Calu3 (cell line): Measurements from ENCODE around the gene ARHGEF40. TPM values are rescaled to one million over a fixed set of nuclear protein-coding genes. Genes with fewer than 3 reads are reported as not detected.

ENCODE experiments used
- BruUV-seq: library from RNA; stranded (reverse); fragments of 400-500 nt; replicated peaks from 2 replicates; lab custom pipeline; 2021; lab: Mats Ljungman, UMichigan
- CTCF ChIA-PET: fragments of 300-600 bp; sonication (Branson Sonifier 250); formaldehyde crosslinking; loops from one replicate; lab custom pipeline; 2022; ENCODE audit warnings: antibody characterized with exemption; lab: Charles Lee
- DNase-seq: peaks from one replicate; pipeline ENCODE4 v3.0.0; 2022
- H3K27ac Mint-ChIP-seq: one replicate; pipeline ENCODE4 v1.8.0; 2022; ENCODE audit warnings: mixed read lengths; ENCODE audit not compliant: unreplicated experiment
- H3K27me3 Mint-ChIP-seq: one replicate; pipeline ENCODE4 v1.8.0; 2022; ENCODE audit warnings: mixed read lengths; ENCODE audit not compliant: unreplicated experiment
- H3K36me3 Mint-ChIP-seq: one replicate; pipeline ENCODE4 v1.8.0; 2022; ENCODE audit warnings: mild to moderate bottlenecking, moderate library complexity, mixed read lengths; ENCODE audit not compliant: insufficient read depth, unreplicated experiment
- H3K4me1 Mint-ChIP-seq: one replicate; pipeline ENCODE4 v1.8.0; 2022; ENCODE audit warnings: mild to moderate bottlenecking, low read depth, mixed read lengths; ENCODE audit not compliant: unreplicated experiment
- H3K4me3 Mint-ChIP-seq: one replicate; pipeline ENCODE4 v1.8.0; 2022; ENCODE audit warnings: mild to moderate bottlenecking, low read depth, moderate library complexity, mixed read lengths; ENCODE audit not compliant: unreplicated experiment
- H3K9me3 Mint-ChIP-seq: one replicate; pipeline ENCODE4 v1.8.0; 2022; ENCODE audit warnings: low read depth, mixed read lengths; ENCODE audit not compliant: unreplicated experiment
- intact Hi-C: fragments of 100-400 bp; cut with micrococcal nuclease; formaldehyde crosslinking; loops from one replicate; pipeline ENCODE4 v1.10.0; 2022; ENCODE audit not compliant: unreplicated experiment
- total RNA-seq: library from RNA; stranded (reverse); gene quantifications from 2 replicates; pipeline ENCODE4 v1.2.3, GENCODE V29; 2022
- TF ChIP-seq, protein P1 (sequence below): fragments of 200-600 bp; IDR thresholded peaks from one replicate; pipeline ENCODE4 v1.8.0; 2022; ENCODE audit warnings: antibody characterized with exemption; ENCODE audit not compliant: unreplicated experiment

The ARHGEF40 gene
- total RNA-seq, 1 experiment from 2014 or later = 16.8 TPM

DNA sequence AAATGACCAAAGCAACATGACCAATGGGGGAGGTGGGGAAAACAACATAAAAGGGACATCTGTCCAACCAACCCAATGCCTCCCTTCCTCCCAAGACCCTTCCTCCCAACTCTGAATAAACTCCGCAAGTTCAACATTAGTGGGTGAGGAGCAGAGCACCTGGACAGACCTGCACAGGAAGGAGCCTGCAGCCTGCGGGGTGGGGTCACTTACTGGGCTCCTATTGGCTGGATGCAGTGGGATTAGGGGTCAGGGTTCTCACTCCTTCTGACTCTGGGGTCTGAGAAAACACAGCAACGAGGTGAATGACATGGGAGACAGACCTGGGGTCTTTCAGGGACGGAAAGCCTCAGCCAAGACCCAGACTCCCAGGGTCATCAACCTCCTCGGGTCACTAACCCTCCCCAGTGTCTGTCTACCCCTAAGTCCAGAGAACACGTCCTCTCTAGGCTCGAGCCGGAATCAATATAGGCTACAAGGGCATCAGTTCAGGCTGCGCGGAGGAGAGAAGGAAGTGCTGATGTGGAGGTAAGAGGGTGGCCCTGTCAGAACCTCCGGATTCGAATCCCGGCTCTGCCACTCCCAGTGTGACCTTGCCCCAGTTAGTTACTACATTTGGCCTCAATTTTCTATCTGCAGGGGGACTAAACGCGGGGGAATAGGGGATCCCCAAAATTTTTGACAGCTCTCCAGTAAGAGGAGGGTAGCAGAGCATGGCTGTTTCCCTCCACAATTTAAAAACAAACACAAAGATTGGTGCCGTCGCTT lies 46.1 kb upstream of the ARHGEF40 start:
- BruUV-seq = no TSS peak
- Mint-ChIP-seq H3K27ac (no peak overlapping the region), H3K9me3 (no peaks in the 10 kb centered on the region), H3K4me1 (peaks cover 8% of the 10 kb centered on the region), H3K27me3 (peaks cover 28% of the 10 kb centered on the region), H3K4me3 (peak overlapping the region; percentile 63), H3K36me3 (peaks cover 8% of the 10 kb centered on the region)
- CTCF ChIA-PET = interaction anchor here (0.6 to 1.3 kb wide), 5 partner anchors 9 to 340 kb away, joined by 3 to 6 read pairs (median 4); no protein-coding TSS in a partner anchor
- TF ChIP-seq, protein P1, sequence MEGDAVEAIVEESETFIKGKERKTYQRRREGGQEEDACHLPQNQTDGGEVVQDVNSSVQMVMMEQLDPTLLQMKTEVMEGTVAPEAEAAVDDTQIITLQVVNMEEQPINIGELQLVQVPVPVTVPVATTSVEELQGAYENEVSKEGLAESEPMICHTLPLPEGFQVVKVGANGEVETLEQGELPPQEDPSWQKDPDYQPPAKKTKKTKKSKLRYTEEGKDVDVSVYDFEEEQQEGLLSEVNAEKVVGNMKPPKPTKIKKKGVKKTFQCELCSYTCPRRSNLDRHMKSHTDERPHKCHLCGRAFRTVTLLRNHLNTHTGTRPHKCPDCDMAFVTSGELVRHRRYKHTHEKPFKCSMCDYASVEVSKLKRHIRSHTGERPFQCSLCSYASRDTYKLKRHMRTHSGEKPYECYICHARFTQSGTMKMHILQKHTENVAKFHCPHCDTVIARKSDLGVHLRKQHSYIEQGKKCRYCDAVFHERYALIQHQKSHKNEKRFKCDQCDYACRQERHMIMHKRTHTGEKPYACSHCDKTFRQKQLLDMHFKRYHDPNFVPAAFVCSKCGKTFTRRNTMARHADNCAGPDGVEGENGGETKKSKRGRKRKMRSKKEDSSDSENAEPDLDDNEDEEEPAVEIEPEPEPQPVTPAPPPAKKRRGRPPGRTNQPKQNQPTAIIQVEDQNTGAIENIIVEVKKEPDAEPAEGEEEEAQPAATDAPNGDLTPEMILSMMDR = no peak
- intact Hi-C loops = no loop called here
- DNase-seq = no peak

DNA sequence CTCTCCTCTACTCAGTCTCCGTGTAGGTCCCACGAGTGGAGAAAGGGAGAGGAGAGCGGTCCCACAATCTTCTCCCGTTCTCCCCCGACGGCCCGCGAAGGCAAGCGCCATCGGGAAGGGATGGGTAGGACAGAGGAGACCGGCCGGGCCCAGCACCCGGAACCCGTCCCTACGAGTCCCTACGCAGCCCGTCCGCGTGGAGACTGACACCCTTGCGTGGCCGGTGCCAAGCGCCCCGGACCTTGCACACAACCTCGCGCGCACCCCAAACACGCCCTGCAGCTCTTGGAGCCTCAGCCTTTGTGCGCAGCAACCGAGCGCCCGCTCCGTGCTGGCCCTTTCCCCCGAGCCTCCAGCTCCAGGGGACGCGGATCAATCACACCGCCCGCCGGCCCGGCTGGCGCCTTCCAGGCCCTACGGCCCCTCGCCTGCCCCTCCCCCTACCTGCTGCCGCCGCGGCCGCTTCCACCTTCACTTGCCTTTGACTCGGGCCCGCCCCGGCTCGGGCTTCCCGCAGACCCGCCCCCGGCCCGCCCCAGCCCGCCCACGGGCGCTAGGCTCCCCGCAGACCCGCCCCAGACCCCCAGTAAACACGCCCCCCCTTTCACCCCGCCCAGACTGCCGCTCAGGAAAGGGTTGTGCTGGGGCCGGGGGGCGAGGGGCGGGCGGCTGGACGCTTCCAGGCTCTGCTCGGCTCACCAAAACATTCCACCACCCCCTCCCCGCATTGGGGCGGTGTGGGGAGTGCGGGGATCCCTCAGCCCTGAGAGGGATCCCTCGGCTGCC lies 45.3 kb upstream of the ARHGEF40 start, which contains the start of gene NDRG2:
Gene NDRG2, minus strand, starts transcription at position 477 of the 786 bp plus-strand sequence. CDS start 1,746 bp downstream, outside the sequence.
- peak; percentile 69 for DNase-seq
- TF ChIP-seq, protein P1 = no peak
- BruUV-seq = no TSS peak
- H3K4me3 Mint-ChIP-seq = peak within 1 kb of the TSS; percentile 63
- CTCF ChIA-PET = interaction anchor here (1.0 to 1.3 kb wide), 3 partner anchors 10 to 47 kb away, joined by 3 to 6 read pairs (median 4); no protein-coding TSS in a partner anchor
- intact Hi-C loops = no loop called here
- no peaks in the 10 kb centered on the region for H3K9me3 Mint-ChIP-seq
- H3K27me3 Mint-ChIP-seq = peaks cover 31% of the 10 kb centered on the region
- peaks cover 8% of the 10 kb centered on the region for H3K36me3 Mint-ChIP-seq
- H3K27ac Mint-ChIP-seq = no peak within 1 kb of the TSS
- peaks cover 8% of the 10 kb centered on the region for H3K4me1 Mint-ChIP-seq

DNA sequence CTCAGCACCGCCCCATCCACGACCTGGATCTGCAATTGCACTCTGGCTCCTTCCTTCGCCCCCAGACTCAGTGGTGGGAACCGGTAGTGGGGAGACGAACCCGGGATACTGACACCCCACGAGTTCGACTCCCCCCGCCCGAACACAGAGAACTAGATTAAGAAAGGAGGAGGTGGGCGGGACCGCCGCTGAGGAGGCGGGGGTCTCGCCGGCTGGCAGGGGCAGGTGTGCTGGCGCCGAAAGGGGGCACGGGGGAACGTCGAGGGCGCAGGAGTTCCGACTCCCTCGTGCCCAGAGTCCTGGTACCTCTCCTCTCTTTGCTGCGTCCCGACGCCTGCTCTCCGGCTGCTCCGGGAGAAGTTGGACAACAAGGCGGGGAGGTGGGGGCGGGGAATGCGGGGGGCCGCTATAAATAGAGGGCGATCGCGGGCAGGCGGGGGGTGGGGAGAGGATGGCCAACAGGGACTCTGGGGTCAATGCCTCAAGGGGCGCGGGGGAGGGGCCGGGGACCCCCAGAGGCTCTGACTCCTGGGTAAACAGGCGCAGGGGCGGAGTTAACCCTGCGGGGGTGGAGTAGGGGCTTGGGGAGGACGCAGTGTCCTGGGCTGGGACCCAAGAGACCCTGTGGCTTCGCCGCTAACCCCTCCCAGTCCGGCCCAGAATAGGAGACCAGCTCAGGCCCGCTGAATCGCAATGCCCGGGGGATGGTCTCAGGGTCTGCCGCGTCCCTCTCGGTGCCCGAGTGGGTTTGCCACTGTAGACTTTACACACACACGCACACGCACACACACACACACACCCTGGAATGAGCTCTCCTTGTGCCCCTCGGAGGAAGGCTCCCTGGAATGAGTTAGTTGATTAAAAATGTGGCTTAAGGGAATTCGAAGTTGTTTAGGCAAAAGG lies 44.5 kb upstream of the ARHGEF40 start:
- peak overlapping the region; percentile 63 for H3K4me3 Mint-ChIP-seq
- TF ChIP-seq, protein P1 = no peak
- H3K9me3 Mint-ChIP-seq = no peaks in the 10 kb centered on the region
- no peak overlapping the region for H3K27ac Mint-ChIP-seq
- intact Hi-C loops = no loop called here
- CTCF ChIA-PET = interaction anchor here (1.0 kb wide), 1 partner anchor 14 kb away, joined by 4 read pairs; no protein-coding TSS in a partner anchor
- DNase-seq = no peak
- H3K36me3 Mint-ChIP-seq = peaks cover 8% of the 10 kb centered on the region
- peaks cover 40% of the 10 kb centered on the region for H3K27me3 Mint-ChIP-seq
- BruUV-seq = no TSS peak
- H3K4me1 Mint-ChIP-seq = peaks cover 6% of the 10 kb centered on the region
